H1 (cell line): Measurements from ENCODE around the gene KRTCAP2. TPM values are rescaled to one million over a fixed set of nuclear protein-coding genes. Genes with fewer than 3 reads are reported as not detected.

Experiments used
- CTBP2 ChIP-seq: IDR thresholded peaks from 2 replicates; pipeline ENCODE4 v1.7.0; 2011; ENCODE audit warnings: borderline replicate concordance, mild to moderate bottlenecking, moderate library complexity, mixed read lengths, low read length; ENCODE audit not compliant: insufficient read depth, insufficient read length
- JUN ChIP-seq: IDR thresholded peaks from 2 replicates; pipeline ENCODE4 v1.6.1; 2011; ENCODE audit warnings: low read depth, mild to moderate bottlenecking, improper control_type of control experiment, low read length
- RXRA ChIP-seq: IDR thresholded peaks from 2 replicates; pipeline ENCODE4 v1.6.1; 2011; ENCODE audit warnings: low read depth, mild to moderate bottlenecking, low read length, moderate library complexity; ENCODE audit not compliant: insufficient read depth
- SIN3A ChIP-seq, 2 experiments: IDR thresholded peaks in 1 of 2; conservative IDR thresholded peaks in 1 of 2; 2 replicates each; pipeline ENCODE4 v1.6.1; 2011 to 2012; ENCODE audit warnings: low read length in 2 of 2, improper control_type of control experiment in 1 of 2, low read depth in 1 of 2, mild to moderate bottlenecking in 1 of 2
- SIRT6 ChIP-seq: IDR thresholded peaks from one replicate; pipeline ENCODE4 v1.7.1; 2012; ENCODE audit warnings: low read length, inconsistent platforms
- SRF ChIP-seq: IDR thresholded peaks from 2 replicates; pipeline ENCODE4 v1.6.1; 2011; ENCODE audit warnings: mild to moderate bottlenecking, low read depth, low read length, moderate library complexity
- TAF1 ChIP-seq: IDR thresholded peaks from 2 replicates; pipeline ENCODE4 v1.6.1; 2011; ENCODE audit warnings: mild to moderate bottlenecking, low read depth, low read length
- TBP ChIP-seq: IDR thresholded peaks from 2 replicates; pipeline ENCODE4 v1.6.1; 2011; ENCODE audit warnings: low read depth, low read length, improper control_type of control experiment
- polyA plus RNA-seq, 7 experiments: library from polyadenylated mRNA; depleted of rRNA in 3 of 7; stranded (reverse) in 5 of 7; unstranded in 2 of 7; fragments of >200 nt in 5 of 7; fragments of 200-250 nt in 2 of 7; gene quantifications; 1 replicate in 5 of 7; 2 replicates in 1 of 7; 4 replicates in 1 of 7; pipeline versions ENCODE4 v1.2.1 to v1.2.3, GENCODE V29; 2011 to 2013; ENCODE audit warnings: missing spikeins in 2 of 7, mixed read lengths in 2 of 7
- total RNA-seq: library from RNA; stranded (reverse); fragmentation: NEBNext Ultra II Directional; extraction: Animal tissue kit (Norgen Biotek cat#: 25700); gene quantifications from 2 replicates; pipeline ENCODE4 v1.2.1, GENCODE V29; 2021
- TF ChIP-seq, protein P1 (sequence below), 3 experiments: IDR thresholded peaks; 1 replicate in 2 of 3; 2 replicates in 1 of 3; pipeline versions ENCODE4 v1.5.1 to v1.6.1; 2011; ENCODE audit warnings: low read length in 3 of 3, mild to moderate bottlenecking in 3 of 3, inconsistent platforms in 2 of 3, low read depth in 1 of 3, moderate library complexity in 1 of 3; ENCODE audit not compliant: insufficient read depth in 1 of 3; ENCODE audit errors: control extremely low read depth in 1 of 3
- TF ChIP-seq, protein P2 (sequence below): IDR thresholded peaks from 2 replicates; pipeline ENCODE4 v1.6.1; 2011; ENCODE audit warnings: low read depth, mild to moderate bottlenecking, low read length; ENCODE audit not compliant: insufficient read depth

Gene KRTCAP2
- total and polyA plus RNA-seq, 2 of the 8 experiments (the other 6 are each of a cell fraction or from before 2014, with no cell fraction given), result 146 to 317 TPM

DNA sequence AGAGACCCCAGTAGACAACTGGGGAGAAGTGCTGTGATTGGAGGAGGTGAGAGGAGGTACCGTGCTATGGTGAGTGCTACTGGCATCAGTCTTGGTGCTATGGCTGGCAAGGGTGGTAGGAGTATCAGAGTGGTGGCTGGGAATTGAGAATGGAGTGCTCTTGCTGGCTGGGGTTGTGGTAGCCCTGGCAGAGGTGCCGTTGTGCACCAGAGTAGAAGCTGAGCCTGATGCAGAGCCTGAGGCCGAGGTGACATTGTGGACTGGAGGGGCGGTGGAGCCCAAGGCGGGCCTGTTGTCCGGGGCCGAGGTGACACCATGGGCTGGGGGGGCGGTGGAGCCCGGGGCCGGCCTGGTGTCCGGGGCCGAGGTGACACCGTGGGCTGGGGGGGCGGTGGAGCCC is 15.2 kb upstream of the KRTCAP2 start (continued):
- TF ChIP-seq, protein P1, sequence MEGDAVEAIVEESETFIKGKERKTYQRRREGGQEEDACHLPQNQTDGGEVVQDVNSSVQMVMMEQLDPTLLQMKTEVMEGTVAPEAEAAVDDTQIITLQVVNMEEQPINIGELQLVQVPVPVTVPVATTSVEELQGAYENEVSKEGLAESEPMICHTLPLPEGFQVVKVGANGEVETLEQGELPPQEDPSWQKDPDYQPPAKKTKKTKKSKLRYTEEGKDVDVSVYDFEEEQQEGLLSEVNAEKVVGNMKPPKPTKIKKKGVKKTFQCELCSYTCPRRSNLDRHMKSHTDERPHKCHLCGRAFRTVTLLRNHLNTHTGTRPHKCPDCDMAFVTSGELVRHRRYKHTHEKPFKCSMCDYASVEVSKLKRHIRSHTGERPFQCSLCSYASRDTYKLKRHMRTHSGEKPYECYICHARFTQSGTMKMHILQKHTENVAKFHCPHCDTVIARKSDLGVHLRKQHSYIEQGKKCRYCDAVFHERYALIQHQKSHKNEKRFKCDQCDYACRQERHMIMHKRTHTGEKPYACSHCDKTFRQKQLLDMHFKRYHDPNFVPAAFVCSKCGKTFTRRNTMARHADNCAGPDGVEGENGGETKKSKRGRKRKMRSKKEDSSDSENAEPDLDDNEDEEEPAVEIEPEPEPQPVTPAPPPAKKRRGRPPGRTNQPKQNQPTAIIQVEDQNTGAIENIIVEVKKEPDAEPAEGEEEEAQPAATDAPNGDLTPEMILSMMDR (IDR thresholded peaks at IDR 0.05; ENCODE audit: control extremely low read depth in 1 of 3, insufficient read depth in 1 of 3, low read depth in 1 of 3, low read length in 3 of 3), result no peak
- TF ChIP-seq SIRT6 (no peak), TBP (no peak), RXRA (no peak), SIN3A (conservative IDR thresholded peaks at IDR 0.05 in 1 of 2, IDR thresholded peaks at IDR 0.05 in 1 of 2; ENCODE audit: low read depth in 1 of 2, low read length in 2 of 2) (no peak), TAF1 (no peak), SRF (no peak), JUN (no peak), CTBP2 (no peak)
- TF ChIP-seq, protein P2, sequence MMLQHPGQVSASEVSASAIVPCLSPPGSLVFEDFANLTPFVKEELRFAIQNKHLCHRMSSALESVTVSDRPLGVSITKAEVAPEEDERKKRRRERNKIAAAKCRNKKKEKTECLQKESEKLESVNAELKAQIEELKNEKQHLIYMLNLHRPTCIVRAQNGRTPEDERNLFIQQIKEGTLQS, result no peak
